ENCODE measurements around the gene GPR107.

GPR107 gene

DNA sequence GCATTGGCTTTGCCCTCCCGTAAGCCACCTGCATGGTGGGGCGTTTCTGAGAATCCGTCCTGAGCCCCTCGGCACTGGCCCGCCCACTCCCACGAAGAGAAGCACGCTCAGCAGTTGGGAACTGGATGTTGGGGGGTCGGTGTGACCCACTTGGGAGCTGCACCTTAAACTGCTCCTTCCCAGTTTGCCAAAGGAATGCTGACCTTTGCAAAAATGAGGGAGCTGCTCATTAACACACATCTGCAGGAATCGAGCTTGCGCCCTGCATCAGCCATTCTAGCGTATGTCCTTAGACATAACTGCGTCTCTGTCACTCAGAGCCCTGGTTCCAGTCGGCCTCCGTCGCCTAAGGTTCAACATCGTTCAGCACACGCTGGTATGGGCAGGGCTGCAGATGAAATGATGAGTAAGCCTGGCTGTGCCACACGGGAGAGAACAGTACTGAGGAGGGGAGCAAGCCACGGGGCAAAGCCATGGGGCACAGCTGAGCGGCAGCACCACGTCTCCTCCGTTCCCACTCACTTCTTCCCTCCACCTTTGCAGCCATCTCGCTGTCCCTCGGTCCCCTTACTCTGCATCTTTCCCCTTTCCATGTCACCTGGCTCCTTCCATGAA, 89.7 kb downstream of the GPR107 start:
- H3K4me3 Mint-ChIP-seq: no peak overlapping the region
- peaks cover 13% of the 10 kb centered on the region for H3K27me3 Mint-ChIP-seq
- no peaks in the 10 kb centered on the region for H3K9me3 Mint-ChIP-seq
- no peak overlapping the region for H3K27ac Mint-ChIP-seq
- no peaks in the 10 kb centered on the region for H3K36me3 Mint-ChIP-seq
- peaks cover 35% of the 10 kb centered on the region for H3K4me1 Mint-ChIP-seq

DNA sequence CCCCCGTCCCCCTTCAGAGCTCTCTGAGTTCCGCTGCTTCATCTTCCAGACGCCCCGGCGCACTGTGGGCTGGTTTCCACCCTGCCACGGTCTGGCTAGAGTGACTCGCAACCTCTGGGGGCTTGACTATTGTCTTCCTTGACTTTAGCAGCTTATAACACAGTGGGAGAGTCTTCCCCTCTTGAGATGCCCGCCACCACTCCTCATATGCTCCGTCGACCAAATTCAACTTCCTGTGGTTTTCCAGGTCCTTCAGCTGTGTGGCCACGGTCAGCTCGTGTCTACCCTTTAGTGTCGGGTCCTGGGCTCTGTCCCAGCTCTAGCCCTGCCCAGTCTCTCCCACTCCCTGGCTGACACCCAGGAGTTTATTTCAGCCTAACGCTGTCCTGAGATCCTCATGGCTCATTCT, 90.3 kb downstream of the GPR107 start:
- no peak overlapping the region for H3K27ac Mint-ChIP-seq
- peaks cover 29% of the 10 kb centered on the region for H3K4me1 Mint-ChIP-seq
- H3K27me3 Mint-ChIP-seq: peaks cover 13% of the 10 kb centered on the region
- no peaks in the 10 kb centered on the region for H3K9me3 Mint-ChIP-seq
- H3K4me3 Mint-ChIP-seq: no peak overlapping the region
- no peaks in the 10 kb centered on the region for H3K36me3 Mint-ChIP-seq

DNA sequence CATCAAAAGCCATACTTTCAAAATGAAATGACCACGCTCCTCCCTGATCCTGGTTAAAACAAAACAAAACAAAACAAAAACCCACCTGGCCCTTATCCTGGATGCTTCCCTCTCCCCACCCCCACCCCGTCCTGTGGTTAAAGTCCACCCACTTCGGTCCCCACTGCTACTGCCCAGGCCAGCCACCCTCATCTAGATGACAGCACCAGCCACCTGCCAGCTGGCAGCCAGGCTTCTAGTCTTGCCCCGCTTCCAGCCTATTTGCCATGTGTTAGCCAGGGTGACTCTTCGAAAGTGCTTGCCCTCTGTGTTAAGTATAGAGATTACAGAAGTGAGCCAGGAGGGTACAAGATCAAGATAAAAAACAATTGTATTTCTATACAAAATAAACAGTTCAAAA, 91.0 kb downstream of the GPR107 start:
- Mint-ChIP-seq H3K27me3 (peaks cover 13% of the 10 kb centered on the region), H3K36me3 (no peaks in the 10 kb centered on the region), H3K9me3 (no peaks in the 10 kb centered on the region), H3K4me1 (peaks cover 23% of the 10 kb centered on the region), H3K27ac (no peak overlapping the region), H3K4me3 (no peak overlapping the region)

DNA sequence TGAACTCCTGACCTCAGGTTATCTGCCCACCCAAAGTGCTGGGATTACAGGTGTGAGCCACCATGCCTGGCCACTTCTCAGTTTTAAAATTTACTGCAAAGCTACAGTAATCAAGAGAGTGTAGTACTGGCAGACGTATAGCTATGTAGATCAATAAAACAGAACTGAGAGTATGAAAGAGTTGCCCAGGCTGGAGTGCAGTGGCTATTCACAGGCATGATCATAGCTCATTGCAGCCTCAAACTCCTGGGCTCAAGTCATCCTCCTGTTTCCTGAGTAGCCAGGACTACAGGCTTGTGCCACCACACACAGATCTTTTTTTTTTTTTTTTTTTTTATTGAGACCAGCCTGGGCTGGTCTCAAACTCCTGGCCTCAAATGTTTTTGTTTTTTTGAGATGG, 92.0 kb downstream of the GPR107 start:
- no peak overlapping the region for H3K27ac Mint-ChIP-seq

DNA sequence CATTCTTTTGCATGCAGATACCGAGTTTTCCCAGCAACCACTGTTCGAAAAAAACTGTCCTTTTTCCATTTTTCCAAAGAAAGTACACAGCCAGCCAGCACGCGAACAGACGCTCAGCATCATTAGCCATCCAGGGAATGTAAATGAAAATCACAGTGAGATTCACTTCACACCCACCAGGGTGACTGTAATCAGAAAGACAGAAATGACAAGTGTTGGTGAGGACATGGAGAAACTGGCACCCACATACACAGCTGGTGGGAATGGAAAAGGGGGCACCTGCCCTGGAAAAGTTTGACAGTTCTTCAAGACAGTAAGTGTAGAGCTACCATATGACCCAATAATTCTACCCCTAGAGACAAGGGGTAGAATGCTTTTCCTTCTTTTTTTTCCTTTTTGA, 93.5 kb downstream of the GPR107 start:
- Mint-ChIP-seq H3K9me3 (no peaks in the 10 kb centered on the region), H3K4me3 (no peak overlapping the region), H3K27ac (no peak overlapping the region), H3K4me1 (peaks cover 9% of the 10 kb centered on the region), H3K36me3 (no peaks in the 10 kb centered on the region), H3K27me3 (peaks cover 13% of the 10 kb centered on the region)

More for the DNA sequence above, 92.0 kb downstream of the GPR107 start:
- Mint-ChIP-seq H3K9me3 (no peaks in the 10 kb centered on the region), H3K36me3 (no peaks in the 10 kb centered on the region), H3K4me1 (peaks cover 13% of the 10 kb centered on the region), H3K4me3 (no peak overlapping the region), H3K27me3 (peaks cover 13% of the 10 kb centered on the region)

DNA sequence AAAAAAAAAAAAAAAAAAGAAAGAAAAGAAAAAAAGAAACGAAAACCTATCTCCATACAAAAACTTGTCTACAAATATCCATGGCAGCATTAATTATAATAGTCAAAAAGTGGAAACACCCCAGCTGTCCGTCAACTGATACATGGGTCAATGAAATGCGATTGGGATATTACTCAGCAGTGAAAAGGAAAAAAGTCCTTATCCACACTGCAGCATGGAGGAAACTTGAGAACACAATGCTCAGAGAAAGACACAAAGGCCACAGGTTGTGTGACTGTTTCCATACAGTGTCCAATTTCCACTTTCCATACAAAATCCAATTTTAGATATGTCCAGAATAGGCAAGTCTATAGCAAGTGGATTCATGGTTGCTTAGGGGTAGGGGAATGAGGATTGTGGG, 94.2 kb downstream of the GPR107 start:
- Mint-ChIP-seq H3K9me3 (no peaks in the 10 kb centered on the region), H3K4me1 (peaks cover 9% of the 10 kb centered on the region), H3K27me3 (peaks cover 13% of the 10 kb centered on the region), H3K36me3 (no peaks in the 10 kb centered on the region), H3K27ac (no peak overlapping the region), H3K4me3 (no peak overlapping the region)

DNA sequence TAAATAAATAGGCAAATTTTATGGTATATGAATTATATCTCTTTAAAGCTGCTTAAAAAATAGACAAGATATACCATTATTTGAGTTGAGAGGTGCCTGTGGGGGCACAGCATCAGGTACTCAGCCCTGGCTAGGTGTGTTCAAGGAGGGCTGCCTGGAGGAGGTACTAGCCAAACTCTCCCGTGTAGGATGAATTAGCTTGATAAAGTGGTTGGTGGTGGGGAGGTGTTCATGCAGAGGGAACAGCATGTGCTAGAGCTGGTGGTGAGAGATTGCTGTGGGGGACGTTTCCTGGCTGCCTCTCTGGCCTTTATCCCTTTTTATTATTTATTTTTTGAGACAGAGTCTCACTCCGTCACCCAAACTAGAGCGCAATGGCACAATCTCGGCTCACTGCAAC, 95.3 kb downstream of the GPR107 start:
- Mint-ChIP-seq H3K27ac (no peak overlapping the region), H3K4me1 (peaks cover 1% of the 10 kb centered on the region), H3K27me3 (peaks cover 10% of the 10 kb centered on the region), H3K36me3 (no peaks in the 10 kb centered on the region), H3K4me3 (no peak overlapping the region), H3K9me3 (no peaks in the 10 kb centered on the region)

DNA sequence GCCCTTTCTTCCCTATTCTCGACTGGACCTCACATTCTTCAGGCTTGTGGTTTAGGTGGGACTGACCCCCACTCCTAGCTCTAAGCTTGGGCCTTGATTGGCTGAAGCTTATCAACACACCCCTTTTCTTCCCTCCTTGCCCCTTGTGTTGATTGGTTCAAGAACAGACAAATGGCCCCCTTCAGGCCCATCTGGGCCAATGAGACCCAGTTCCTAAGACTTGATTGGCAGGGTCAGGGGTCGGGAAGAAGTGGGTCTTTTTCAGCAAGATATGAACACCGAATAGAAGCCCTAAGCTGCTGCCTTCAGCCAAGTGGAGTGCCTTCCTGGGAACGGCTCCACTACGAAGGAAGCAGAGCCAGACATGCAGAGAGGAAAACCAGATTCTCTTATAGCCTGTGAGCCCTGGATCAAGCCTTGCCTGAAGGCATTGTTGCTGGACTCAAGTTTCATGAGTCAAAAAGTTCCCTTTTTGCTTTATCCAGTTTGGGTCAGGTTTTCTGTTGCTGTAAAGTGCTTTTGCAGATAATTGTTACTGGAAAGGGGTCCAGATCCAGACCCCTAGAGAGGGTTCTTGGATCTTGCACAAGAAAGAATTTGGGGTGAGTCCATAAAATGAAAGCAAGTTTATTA, 96.1 kb downstream of the GPR107 start:
- H3K36me3 Mint-ChIP-seq: no peaks in the 10 kb centered on the region
- no peaks in the 10 kb centered on the region for H3K9me3 Mint-ChIP-seq
- no peak overlapping the region for H3K27ac Mint-ChIP-seq
- H3K4me1 Mint-ChIP-seq: no peaks in the 10 kb centered on the region
- peaks cover 10% of the 10 kb centered on the region for H3K27me3 Mint-ChIP-seq
- H3K4me3 Mint-ChIP-seq: no peak overlapping the region

DNA sequence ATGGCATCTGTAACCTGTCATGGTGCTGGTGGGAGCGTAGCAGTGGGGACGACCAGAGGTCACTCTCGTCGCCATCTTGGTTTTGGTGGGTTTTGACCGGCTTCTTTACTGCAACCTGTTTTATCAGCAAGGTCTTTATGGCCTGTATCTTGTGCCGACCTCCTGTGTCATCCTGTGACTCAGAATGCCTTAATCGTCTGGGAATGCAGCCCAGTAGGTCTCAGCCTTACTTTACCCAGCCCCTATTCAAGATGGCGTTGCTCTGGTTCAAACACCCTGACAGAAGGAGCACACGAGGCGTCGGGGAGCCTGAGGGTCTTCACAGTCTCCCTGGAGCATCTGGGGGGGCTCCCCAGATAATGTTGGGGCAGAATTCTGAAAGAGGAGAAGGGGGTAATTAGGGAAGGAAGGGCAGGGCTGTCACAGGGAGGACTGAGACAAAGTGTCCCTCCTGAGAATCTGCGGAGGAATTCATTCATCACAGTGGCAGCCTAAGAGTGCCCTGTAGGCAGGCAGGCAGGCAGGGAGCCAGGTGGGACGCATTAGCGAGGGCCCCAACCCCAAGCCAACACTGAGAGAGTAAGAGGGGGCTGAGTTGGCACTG, 97.2 kb downstream of the GPR107 start:
- H3K9me3 Mint-ChIP-seq: no peaks in the 10 kb centered on the region
- no peaks in the 10 kb centered on the region for H3K36me3 Mint-ChIP-seq
- H3K4me3 Mint-ChIP-seq: no peak overlapping the region
- H3K27me3 Mint-ChIP-seq: peaks cover 6% of the 10 kb centered on the region
- H3K27ac Mint-ChIP-seq: no peak overlapping the region
- no peaks in the 10 kb centered on the region for H3K4me1 Mint-ChIP-seq

DNA sequence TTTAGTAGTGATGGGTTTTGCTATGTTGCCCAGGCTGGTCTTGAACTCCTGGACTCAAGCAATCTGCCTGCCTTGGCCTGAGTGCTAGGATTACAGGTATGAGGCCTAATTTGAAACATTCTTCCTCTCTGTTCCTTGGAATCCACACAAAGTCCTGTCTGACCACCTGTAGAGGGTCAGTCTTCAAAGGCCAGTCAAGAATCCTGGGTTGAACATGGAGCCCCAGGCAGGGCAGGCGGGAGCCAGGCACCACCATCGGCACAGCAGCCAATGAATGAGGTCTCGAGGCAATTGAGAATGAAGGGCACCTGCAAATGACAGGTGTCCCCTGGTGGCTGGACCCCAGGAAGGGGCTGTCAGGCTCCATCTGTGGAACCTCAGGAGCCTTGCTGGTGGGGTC, 101.1 kb downstream of the GPR107 start:
- H3K4me3 Mint-ChIP-seq: no peak overlapping the region
- H3K9me3 Mint-ChIP-seq: no peaks in the 10 kb centered on the region
- H3K4me1 Mint-ChIP-seq: no peaks in the 10 kb centered on the region
- H3K27me3 Mint-ChIP-seq: no peaks in the 10 kb centered on the region
- H3K36me3 Mint-ChIP-seq: no peaks in the 10 kb centered on the region
- H3K27ac Mint-ChIP-seq: no peak overlapping the region

DNA sequence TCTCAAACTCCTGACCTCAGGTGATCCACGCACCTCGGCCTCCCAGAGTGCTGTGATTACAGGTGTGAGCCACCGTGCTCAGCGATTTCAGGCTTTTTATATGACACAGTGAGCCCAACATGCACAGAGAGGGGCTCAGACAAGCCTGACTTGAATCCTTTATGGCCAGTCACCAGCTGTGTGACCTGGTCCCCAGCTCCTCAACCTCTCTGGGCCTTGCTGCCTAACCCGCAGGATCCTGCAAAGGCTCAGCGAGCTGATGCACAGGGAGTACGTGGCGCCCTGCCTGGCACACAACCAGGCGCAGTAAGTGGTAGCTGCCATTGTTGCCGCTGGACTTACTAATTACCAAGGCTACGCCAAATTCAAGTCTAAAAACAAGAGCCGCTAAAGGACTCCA, 101.9 kb downstream of the GPR107 start:
- Mint-ChIP-seq H3K27me3 (no peaks in the 10 kb centered on the region), H3K4me3 (no peak overlapping the region), H3K4me1 (no peaks in the 10 kb centered on the region), H3K27ac (no peak overlapping the region), H3K36me3 (no peaks in the 10 kb centered on the region), H3K9me3 (no peaks in the 10 kb centered on the region)

DNA sequence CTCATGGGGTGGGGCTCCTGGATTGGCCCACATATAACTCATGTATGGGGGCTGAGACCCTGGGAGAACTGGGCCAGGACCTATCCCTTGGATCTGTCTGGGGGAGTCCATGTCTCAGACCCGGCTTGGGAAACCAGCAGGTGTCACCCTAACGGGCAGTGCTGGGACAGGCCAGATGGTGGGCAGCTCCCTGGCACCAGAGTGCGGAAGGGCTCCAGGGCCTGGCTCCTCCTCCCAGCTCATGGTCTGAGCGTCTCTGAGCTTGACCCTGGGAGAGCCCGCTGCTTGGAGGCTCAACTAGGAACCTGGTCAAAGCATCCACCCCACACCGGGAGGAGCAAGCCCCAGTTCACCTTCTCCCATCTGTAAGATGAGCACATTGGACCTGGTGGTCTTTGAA, 103.0 kb downstream of the GPR107 start:
- Mint-ChIP-seq H3K27me3 (no peaks in the 10 kb centered on the region), H3K4me3 (no peak overlapping the region), H3K36me3 (no peaks in the 10 kb centered on the region), H3K9me3 (no peaks in the 10 kb centered on the region), H3K4me1 (no peaks in the 10 kb centered on the region), H3K27ac (no peak overlapping the region)

DNA sequence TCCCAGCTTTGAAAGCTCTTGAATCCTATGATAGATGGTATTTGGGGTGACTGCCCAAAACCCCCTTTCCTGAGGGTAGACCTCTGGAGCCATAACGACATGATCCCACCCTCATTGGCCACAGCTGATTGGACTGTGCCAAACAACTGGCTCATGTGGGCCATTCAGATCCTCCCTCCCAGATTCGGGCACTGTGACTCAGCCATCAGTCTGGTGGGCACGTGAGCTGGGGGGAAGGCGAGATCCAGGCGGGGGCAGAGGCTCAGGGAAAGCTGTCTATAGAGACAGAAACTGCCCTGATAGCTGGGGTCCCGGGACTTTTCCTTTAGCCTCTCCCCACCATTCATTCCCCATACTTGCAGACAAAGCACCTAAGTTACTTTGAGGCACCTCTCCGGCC, 103.4 kb downstream of the GPR107 start:
- Mint-ChIP-seq H3K27me3 (no peaks in the 10 kb centered on the region), H3K9me3 (no peaks in the 10 kb centered on the region), H3K27ac (no peak overlapping the region), H3K36me3 (no peaks in the 10 kb centered on the region), H3K4me3 (no peak overlapping the region), H3K4me1 (no peaks in the 10 kb centered on the region)

DNA sequence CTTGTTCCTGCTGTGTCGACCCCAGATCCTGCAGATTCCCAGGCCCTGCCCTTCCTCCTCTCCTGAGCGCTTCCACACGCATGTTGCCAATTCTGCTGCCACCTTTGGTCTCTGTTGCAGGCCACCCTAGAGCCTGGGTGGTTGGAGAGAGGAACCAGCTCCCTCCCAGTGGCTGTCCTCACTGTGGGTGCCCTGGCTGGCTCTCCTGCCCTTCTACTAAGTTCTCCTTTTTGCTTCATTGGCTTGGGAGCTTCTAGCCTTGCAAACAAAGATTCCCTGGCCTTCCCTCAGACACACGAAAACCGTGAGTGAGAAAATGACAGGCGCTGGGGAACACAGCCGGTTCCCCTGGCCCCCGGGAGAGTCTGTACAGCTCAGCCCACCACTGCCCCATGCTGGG, 104.3 kb downstream of the GPR107 start:
- Mint-ChIP-seq H3K27ac (no peak overlapping the region), H3K9me3 (no peaks in the 10 kb centered on the region)

DNA sequence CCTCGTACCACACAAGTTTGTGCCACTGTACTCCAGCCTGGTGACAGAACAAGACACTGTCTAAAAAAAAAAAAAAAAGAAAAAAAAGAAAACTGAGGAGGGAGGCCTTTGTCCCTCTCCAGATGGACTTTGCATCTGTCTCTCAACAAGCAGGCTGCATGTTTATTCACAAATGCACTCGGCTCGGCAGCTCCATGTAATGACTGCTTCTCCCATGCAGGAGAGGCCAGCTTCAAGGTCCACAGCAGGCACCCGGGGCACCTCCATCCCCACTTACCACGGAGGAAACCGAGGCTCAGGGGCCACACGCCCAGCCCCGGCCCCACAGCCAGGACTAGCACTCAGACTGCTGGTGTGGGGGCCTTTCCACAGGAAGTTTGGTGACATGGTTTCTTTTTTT, 105.4 kb downstream of the GPR107 start:
- Mint-ChIP-seq H3K36me3 (no peaks in the 10 kb centered on the region), H3K9me3 (no peaks in the 10 kb centered on the region), H3K4me3 (no peak overlapping the region), H3K27ac (no peak overlapping the region), H3K27me3 (no peaks in the 10 kb centered on the region), H3K4me1 (no peaks in the 10 kb centered on the region)

More for the DNA sequence above, 104.3 kb downstream of the GPR107 start:
- no peaks in the 10 kb centered on the region for H3K4me1 Mint-ChIP-seq
- no peaks in the 10 kb centered on the region for H3K36me3 Mint-ChIP-seq
- no peaks in the 10 kb centered on the region for H3K27me3 Mint-ChIP-seq
- no peak overlapping the region for H3K4me3 Mint-ChIP-seq

DNA sequence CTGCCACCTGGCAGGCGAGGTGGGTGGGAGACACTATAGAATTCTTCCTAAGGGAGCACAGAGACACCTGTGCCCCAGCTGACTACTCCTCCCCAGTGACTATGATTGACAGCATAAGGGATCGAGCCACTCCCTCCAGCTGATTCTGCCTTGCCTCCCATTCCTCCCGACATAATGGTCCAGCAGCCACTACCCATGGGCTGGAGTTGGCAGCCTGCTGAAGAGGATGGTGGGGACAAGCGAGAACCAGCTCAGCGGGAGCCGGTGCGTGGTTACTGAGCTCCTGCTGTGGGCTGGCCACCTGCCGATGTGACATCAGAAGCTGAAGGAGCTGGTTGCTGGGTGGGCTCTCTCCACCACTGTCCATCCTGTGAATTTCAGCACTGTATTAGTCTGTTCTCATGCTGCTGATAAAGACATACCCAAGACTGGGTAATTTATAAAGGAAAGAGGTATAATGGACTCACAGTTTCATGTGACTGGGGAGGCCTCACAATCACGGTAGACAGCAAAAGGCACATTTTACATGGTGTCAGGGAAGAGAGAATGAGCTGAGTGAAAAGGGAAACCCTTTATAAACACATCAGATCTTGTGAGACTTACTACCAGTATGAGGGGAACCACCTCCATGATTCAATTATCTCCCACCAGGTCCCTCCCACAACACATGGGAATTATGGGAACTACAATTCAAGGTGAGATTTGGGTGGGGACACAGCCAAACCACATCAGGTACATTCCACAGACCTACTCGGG, 106.4 kb downstream of the GPR107 start:
- H3K27ac Mint-ChIP-seq: no peak overlapping the region
- no peaks in the 10 kb centered on the region for H3K9me3 Mint-ChIP-seq
- H3K4me3 Mint-ChIP-seq: no peak overlapping the region
- H3K27me3 Mint-ChIP-seq: no peaks in the 10 kb centered on the region
- H3K36me3 Mint-ChIP-seq: no peaks in the 10 kb centered on the region
- no peaks in the 10 kb centered on the region for H3K4me1 Mint-ChIP-seq

All from activated naive CD4-positive, alpha-beta T cell treated with anti-CD3 and anti-CD28 coated beads, Interleukin-2, amount 50 U/mL, for 24 hours (primary cell).